Sigmoid colon (tissue), 3 donors: ENCODE measurements around the gene COL6A2.
"Not testable (repeated sequence)": the region's sequence is repeated elsewhere in the genome, so short reads cannot be mapped to it uniquely, and the experiment has no call there.

Source experiments
- CTCF ChIP-seq, 4 experiments: fragments of 450-650 bp in 3 of 4; fragments of 200-600 bp in 1 of 4; IDR thresholded peaks; one replicate each; pipeline ENCODE4 v1.5.1; 2016 to 2019; ENCODE audit warnings: antibody characterized with exemption in 4 of 4, mild to moderate bottlenecking in 3 of 4, moderate library complexity in 2 of 4
- POLR2A ChIP-seq, 2 donors: fragments of 450-650 bp; IDR thresholded peaks; one replicate each; pipeline ENCODE4 v1.6.1; 2016; ENCODE audit warnings: antibody characterized with exemption in 2 of 2, mild to moderate bottlenecking in 2 of 2, moderate library complexity in 2 of 2

- not testable (repeated sequence) for TF ChIP-seq POLR2A, CTCF (IDR thresholded peaks at IDR 0.05)
Observed at GRCh38 chr21:46085259-46085658, 12.7 kb upstream of the COL6A2 start.
